ENCODE measurements around the gene ETF1. TPM values are rescaled to one million over a fixed set of nuclear protein-coding genes. Genes with fewer than 3 reads are reported as not detected.
A peak's percentile ranks its signal among the peaks of the same experiment; 100 is the strongest.

The ETF1 gene
- total and polyA plus RNA-seq, 9 of the 15 experiments (the other 6 are each of a cell fraction or from before 2014, with no cell fraction given): 53.7 to 209 (median 164) TPM

DNA sequence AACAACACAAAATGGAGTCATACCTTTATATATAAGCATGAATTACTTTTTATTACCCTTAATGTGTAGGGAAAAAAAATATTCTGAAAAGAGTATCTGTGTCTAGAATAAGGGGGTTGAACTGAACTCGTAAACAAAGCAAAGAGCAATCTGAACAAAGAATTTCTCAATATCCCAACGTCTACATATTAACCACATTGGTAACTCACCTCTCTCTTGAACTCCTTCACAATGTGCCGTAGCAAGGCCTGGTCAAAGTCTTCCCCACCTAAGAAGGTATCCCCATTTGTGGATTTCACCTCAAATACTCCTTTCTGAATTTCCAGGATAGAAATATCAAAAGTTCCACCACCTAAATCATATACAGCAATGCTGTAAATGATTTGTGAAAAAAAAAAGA lies 23.8 kb upstream of the ETF1 start:
- Histone ChIP-seq H3K4me2 (ENCODE audit: insufficient read depth, low read length) (no peak overlapping the region), H4K20me1 (replicated peaks; ENCODE audit: control insufficient read depth, insufficient read depth, low read length) (peaks cover 4% of the 10 kb centered on the region), H3K36me3 (ENCODE audit: control insufficient read depth, insufficient read depth, low read length) (peaks cover 95% of the 10 kb centered on the region), H3K27ac (ENCODE audit: extremely low read depth, low read depth, low read length) (no peak overlapping the region), H3K4me3 (no peak overlapping the region), H3K9me1 (ENCODE audit: control insufficient read depth, insufficient read depth, low read length) (no peaks in the 10 kb centered on the region), H3K9me3 (replicated peaks; ENCODE audit: control insufficient read depth, insufficient read depth, low read depth, low read length) (no peaks in the 10 kb centered on the region), H3K9ac (ENCODE audit: insufficient read depth in 1 of 2, low read depth in 2 of 2, low read length in 2 of 2) (no peak overlapping the region), H3K79me2 (ENCODE audit: control insufficient read depth, insufficient read depth, low read length) (peaks cover 94% of the 10 kb centered on the region), H3K4me1 (replicated peaks in 1 of 2; ENCODE audit: control insufficient read depth in 2 of 2, insufficient read depth in 2 of 2, low read length in 2 of 2) (no peaks in the 10 kb centered on the region; a peak in 1 of 5 replicates), H3K27me3 (ENCODE audit: control insufficient read depth in 2 of 2, insufficient read depth in 2 of 2, low read length in 2 of 2) (no peaks in the 10 kb centered on the region), H2AFZ (ENCODE audit: low read depth, low read length) (no peak overlapping the region)
- FAIRE-seq: no peak
- ChIA-PET POLR2A (interaction anchor here (0.9 to 5.1 kb wide), 5 partner anchors 8 to 102 kb away, joined by 3 to 73 read pairs (median 3); partner anchors contain the start of genes EGR1, ETF1 and HSPA9), CTCF (ENCODE audit: low intra/inter-chr PET ratio) (no interaction called here)
- in situ Hi-C loops (cut with MboI): no loop called here
- ATAC-seq: no peak
- TF ChIP-seq RBFOX2 (IDR thresholded peaks at IDR 0.05; ENCODE audit: low read depth, low read length): peak; percentile 36; the same call in 1 of the 2 replicates
- TF ChIP-seq POLR2AphosphoS5 (IDR thresholded peaks at IDR 0.05; ENCODE audit: control insufficient read depth, insufficient read depth, low read depth, low read length): 0 out of 2 replicates have a peak, but pooled peaks have one; percentile 22
- no peak for TF ChIP-seq OTX1 (CRISPR knock-in tag; IDR thresholded peaks at IDR 0.05)
- DNase-seq (ENCODE audit: extremely low read depth in 1 of 4, low spot score in 3 of 4): no peak
- WGBS (ENCODE audit: insufficient coverage, low coverage, missing lambda C conversion rate): 93% methylated on average over 3 of the region's 3 CpGs
- BruUV-seq (replicated peaks): no TSS peak
- intact Hi-C loops (cut with micrococcal nuclease): no loop called here

DNA sequence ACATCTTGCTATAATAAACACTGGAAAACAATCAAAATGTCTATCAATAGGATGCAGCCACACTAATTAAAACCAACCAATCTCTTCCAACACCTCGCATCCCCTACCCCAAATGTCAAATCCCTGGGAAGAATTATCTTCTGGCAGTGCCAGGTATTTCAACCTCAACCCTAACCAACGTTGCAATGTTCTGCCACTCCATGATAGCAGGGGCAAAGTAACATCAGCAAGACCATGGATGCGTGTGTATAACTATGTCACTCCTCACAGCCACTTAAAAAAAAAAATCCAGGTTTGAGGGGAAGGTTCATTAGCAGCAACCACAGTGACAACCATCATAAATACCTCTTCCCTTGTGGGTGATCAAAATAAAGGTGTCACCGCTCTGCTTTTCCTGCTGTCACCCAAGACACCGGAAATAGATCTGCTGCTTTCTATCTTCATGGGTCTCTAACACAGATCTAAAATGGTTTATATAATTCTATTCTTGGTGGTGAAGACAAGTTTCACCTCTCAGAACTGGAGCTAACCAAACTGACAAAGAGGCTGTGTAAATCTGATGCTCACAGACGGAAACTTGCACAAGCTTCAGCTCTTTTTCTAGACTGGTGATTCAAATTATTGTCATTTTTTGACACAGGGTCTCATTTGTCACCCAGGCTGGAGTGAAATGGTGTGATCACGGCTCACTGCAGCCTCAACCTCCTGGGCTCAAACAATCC lies 22.2 kb upstream of the ETF1 start:
- Histone ChIP-seq H3K9ac (ENCODE audit: insufficient read depth in 1 of 2, low read depth in 2 of 2, low read length in 2 of 2) (no peak overlapping the region), H3K9me1 (ENCODE audit: control insufficient read depth, insufficient read depth, low read length) (no peaks in the 10 kb centered on the region), H3K79me2 (ENCODE audit: control insufficient read depth, insufficient read depth, low read length) (peaks cover 87% of the 10 kb centered on the region), H3K27me3 (ENCODE audit: control insufficient read depth in 2 of 2, insufficient read depth in 2 of 2, low read length in 2 of 2) (no peaks in the 10 kb centered on the region), H3K4me2 (ENCODE audit: insufficient read depth, low read length) (no peak overlapping the region), H3K36me3 (ENCODE audit: control insufficient read depth, insufficient read depth, low read length) (peaks cover 95% of the 10 kb centered on the region), H3K4me3 (no peak overlapping the region), H3K9me3 (replicated peaks; ENCODE audit: control insufficient read depth, insufficient read depth, low read depth, low read length) (no peaks in the 10 kb centered on the region), H2AFZ (ENCODE audit: low read depth, low read length) (no peak overlapping the region), H3K27ac (ENCODE audit: extremely low read depth, low read depth, low read length) (no peak overlapping the region), H4K20me1 (replicated peaks; ENCODE audit: control insufficient read depth, insufficient read depth, low read length) (peaks cover 4% of the 10 kb centered on the region), H3K4me1 (replicated peaks in 1 of 2; ENCODE audit: control insufficient read depth in 2 of 2, insufficient read depth in 2 of 2, low read length in 2 of 2) (no peaks in the 10 kb centered on the region)
- intact Hi-C loops (cut with micrococcal nuclease): no loop called here
- DNase-seq (ENCODE audit: extremely low read depth in 1 of 4, low spot score in 3 of 4) (no peak), FAIRE-seq (no peak), ATAC-seq (no peak)
- no TSS peak for BruUV-seq (replicated peaks)
- ChIA-PET POLR2A (interaction anchor here (0.8 to 5.1 kb wide), 6 partner anchors 10 to 17 kb away, joined by 4 to 73 read pairs (median 12); partner anchors contain the start of gene HSPA9), CTCF (ENCODE audit: low intra/inter-chr PET ratio) (no interaction called here)
- in situ Hi-C loops (cut with MboI): no loop called here
- 87% methylated on average over 7 of the region's 7 CpGs for WGBS (ENCODE audit: insufficient coverage, low coverage, missing lambda C conversion rate)
- TF ChIP-seq POLR2AphosphoS5 (IDR thresholded peaks at IDR 0.05; ENCODE audit: control insufficient read depth, insufficient read depth, low read depth, low read length): 0 out of 2 replicates have a peak, but pooled peaks have one; percentile 33
- TF ChIP-seq MTA2 (IDR thresholded peaks at IDR 0.05; ENCODE audit: low read depth): no peak
- no peak for TF ChIP-seq GTF2A2 (tag; IDR thresholded peaks at IDR 0.05)
- peak; percentile 47 for TF ChIP-seq POLR2B (IDR thresholded peaks at IDR 0.05; ENCODE audit: low read depth, partially characterized antibody)
- TF ChIP-seq PPARD (CRISPR knock-in tag; IDR thresholded peaks at IDR 0.05): no peak
- TF ChIP-seq, protein P1, sequence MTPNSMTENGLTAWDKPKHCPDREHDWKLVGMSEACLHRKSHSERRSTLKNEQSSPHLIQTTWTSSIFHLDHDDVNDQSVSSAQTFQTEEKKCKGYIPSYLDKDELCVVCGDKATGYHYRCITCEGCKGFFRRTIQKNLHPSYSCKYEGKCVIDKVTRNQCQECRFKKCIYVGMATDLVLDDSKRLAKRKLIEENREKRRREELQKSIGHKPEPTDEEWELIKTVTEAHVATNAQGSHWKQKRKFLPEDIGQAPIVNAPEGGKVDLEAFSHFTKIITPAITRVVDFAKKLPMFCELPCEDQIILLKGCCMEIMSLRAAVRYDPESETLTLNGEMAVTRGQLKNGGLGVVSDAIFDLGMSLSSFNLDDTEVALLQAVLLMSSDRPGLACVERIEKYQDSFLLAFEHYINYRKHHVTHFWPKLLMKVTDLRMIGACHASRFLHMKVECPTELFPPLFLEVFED (CRISPR knock-in tag; conservative IDR thresholded peaks at IDR 0.05): peak; percentile 55; the same call in 1 of the 2 replicates
- TF ChIP-seq SMAD3 (CRISPR knock-in tag; conservative IDR thresholded peaks at IDR 0.05): no peak
- TF ChIP-seq KAT8 (IDR thresholded peaks at IDR 0.05; ENCODE audit: low read depth): no peak
- peak; percentile 31 for TF ChIP-seq POLR2A (conservative IDR thresholded peaks at IDR 0.05)
- no peak for TF ChIP-seq SIRT6 (IDR thresholded peaks at IDR 0.05; ENCODE audit: low read depth, low read length)
- TF ChIP-seq, protein P2, sequence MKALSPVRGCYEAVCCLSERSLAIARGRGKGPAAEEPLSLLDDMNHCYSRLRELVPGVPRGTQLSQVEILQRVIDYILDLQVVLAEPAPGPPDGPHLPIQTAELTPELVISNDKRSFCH (CRISPR knock-in tag; IDR thresholded peaks at IDR 0.05): 0 out of 2 replicates have a peak, but pooled peaks have one; percentile 14
- TF ChIP-seq, protein P2 (tag; IDR thresholded peaks at IDR 0.05): no peak
- peak; percentile 39; the same call in 1 of the 2 replicates for TF ChIP-seq SUPT5H (IDR thresholded peaks at IDR 0.05)
